Naive thymus-derived CD4-positive, alpha-beta T cell (primary cell): Measurements from ENCODE around the gene CELSR2. TPM values are rescaled to one million over a fixed set of nuclear protein-coding genes. Genes with fewer than 3 reads are reported as not detected.

ENCODE experiments used
- ATAC-seq: fragments of 150-1000 bp; cut with Tn5 transposase; 2 replicates; pipeline ENCODE4 v1.10.0; 2021; ENCODE audit warnings: mild to moderate bottlenecking, moderate library complexity
- CTCF ChIA-PET: fragments of 350-600 bp; sonication (Branson Sonifier 250); formaldehyde crosslinking; loops from one replicate; lab custom pipeline; 2021; ENCODE audit warnings: antibody characterized with exemption; lab: Charles Lee
- POLR2A ChIA-PET: fragments of 350-600 bp; sonication (Branson Sonifier 250); formaldehyde crosslinking; loops from one replicate; lab custom pipeline; 2021; ENCODE audit warnings: antibody characterized with exemption, inconsistent platforms; lab: Charles Lee
- DNase-seq, 9 donors: peaks; one replicate each; pipeline versions ENCODE4 v3.0.0 to v3.0.0-alpha.2; 2020 to 2022; ENCODE audit warnings: mixed read lengths in 1 of 9
- H3K27ac ChIP-seq: one replicate; pipeline ENCODE4 v1.7.0; 2013; ENCODE audit warnings: mild to moderate bottlenecking, low read depth, low read length, moderate library complexity
- H3K27me3 ChIP-seq, 2 donors: one replicate each; pipeline ENCODE4 v1.7.0; 2013; ENCODE audit warnings: low read length in 2 of 2, mild to moderate bottlenecking in 2 of 2, moderate library complexity in 2 of 2; ENCODE audit not compliant: control insufficient read depth in 2 of 2, insufficient read depth in 2 of 2
- H3K36me3 ChIP-seq, 3 experiments: 1 replicate in 2 of 3; 2 replicates in 1 of 3; pipeline ENCODE4 v1.7.0; 2013; ENCODE audit warnings: low read length in 3 of 3, mild to moderate bottlenecking in 3 of 3, moderate library complexity in 1 of 3; ENCODE audit not compliant: insufficient read depth in 3 of 3, control insufficient read depth in 2 of 3
- H3K4me1 ChIP-seq, 2 donors: one replicate each; pipeline ENCODE4 v1.7.0; 2013; ENCODE audit warnings: low read length in 2 of 2, mild to moderate bottlenecking in 2 of 2, moderate library complexity in 1 of 2; ENCODE audit not compliant: control insufficient read depth in 2 of 2, insufficient read depth in 2 of 2
- H3K4me3 ChIP-seq: 2 replicates; pipeline ENCODE4 v1.7.0; 2013; ENCODE audit warnings: mild to moderate bottlenecking, low read length
- H3K9me3 ChIP-seq, 3 experiments: 1 replicate in 2 of 3; 2 replicates in 1 of 3; pipeline ENCODE4 v1.7.0; 2013; ENCODE audit warnings: low read length in 3 of 3; ENCODE audit not compliant: control insufficient read depth in 2 of 3
- H3K27ac Mint-ChIP-seq, 9 donors: one replicate each; pipeline ENCODE4 v1.8.0; 2020 to 2022; ENCODE audit warnings: mixed read lengths in 9 of 9, mild to moderate bottlenecking in 8 of 9, moderate library complexity in 5 of 9, inconsistent platforms in 2 of 9
- H3K27me3 Mint-ChIP-seq, 5 donors: one replicate each; pipeline ENCODE4 v1.8.0; 2021 to 2022; ENCODE audit warnings: mixed read lengths in 5 of 5, mild to moderate bottlenecking in 1 of 5
- H3K36me3 Mint-ChIP-seq, 5 donors: one replicate each; pipeline ENCODE4 v1.8.0; 2020 to 2022; ENCODE audit warnings: mixed read lengths in 5 of 5, mild to moderate bottlenecking in 3 of 5, inconsistent platforms in 1 of 5
- H3K4me1 Mint-ChIP-seq, 7 donors: one replicate each; pipeline ENCODE4 v1.8.0; 2020 to 2022; ENCODE audit warnings: mixed read lengths in 7 of 7, mild to moderate bottlenecking in 3 of 7, inconsistent platforms in 1 of 7
- H3K4me3 Mint-ChIP-seq, 10 donors: one replicate each; pipeline ENCODE4 v1.8.0; 2020 to 2022; ENCODE audit warnings: mild to moderate bottlenecking in 10 of 10, mixed read lengths in 10 of 10, moderate library complexity in 6 of 10, inconsistent platforms in 2 of 10
- H3K9me3 Mint-ChIP-seq, 11 donors: one replicate each; pipeline ENCODE4 v1.8.0; 2020 to 2022; ENCODE audit warnings: mixed read lengths in 11 of 11, mild to moderate bottlenecking in 4 of 11, inconsistent platforms in 1 of 11, moderate library complexity in 1 of 11
- intact Hi-C, 2 donors: fragments of 100-400 bp; cut with micrococcal nuclease; formaldehyde crosslinking; loops; one replicate each; pipeline ENCODE4 v1.15.1; 2023
- polyA plus RNA-seq, 2 donors: library from polyadenylated mRNA; unstranded; fragments of 300-500 nt; fragmentation: Illumina TruSeq; gene quantifications; one replicate each; pipeline ENCODE4 v1.2.3, GENCODE V29; 2021
- total RNA-seq, 6 experiments: library from RNA in 5 of 6; stranded (reverse) in 5 of 6; gene quantifications; 1 replicate in 5 of 6; 2 replicates in 1 of 6; pipeline ENCODE4 v1.2.3 and lab custom pipeline; 2021 to 2026

The CELSR2 gene
- total and polyA plus RNA-seq, 7 experiments from 2014 or later: 0.17 to 6.4 (median 3.1) TPM

DNA sequence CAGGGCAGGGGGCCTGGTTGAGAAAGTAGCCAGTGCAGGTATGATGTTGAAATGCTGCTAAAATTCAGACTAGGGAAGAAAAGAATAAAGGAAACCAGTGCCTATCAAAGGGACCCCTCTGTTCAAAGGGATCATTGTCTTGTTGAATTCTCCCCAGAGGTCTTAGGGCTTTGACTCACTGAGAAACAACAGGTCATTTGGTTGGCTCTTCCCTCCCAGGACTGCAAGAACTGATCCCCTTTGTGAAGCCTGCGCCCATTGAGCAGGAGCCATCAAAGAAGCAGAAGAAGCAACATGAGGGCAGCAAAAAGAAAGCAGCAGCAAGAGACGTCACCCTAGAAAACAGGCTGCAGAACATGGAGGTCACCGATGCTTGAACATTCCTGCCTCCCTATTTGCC is 11.8 kb upstream of the CELSR2 start:
- H3K9me3 Mint-ChIP-seq: no peaks in the 10 kb centered on the region
- intact Hi-C loops: no loop called here
- H3K9me3 ChIP-seq: no peaks in the 10 kb centered on the region
- H3K4me1 ChIP-seq: peaks cover 5 to 12% of the 10 kb centered on the region in 2 donors
- no peak overlapping the region for H3K4me3 Mint-ChIP-seq
- ChIA-PET CTCF (no interaction called here), POLR2A (no interaction called here)
- H3K27ac ChIP-seq: no peak overlapping the region
- H3K4me3 ChIP-seq: no peak overlapping the region
- H3K27me3 Mint-ChIP-seq: peaks cover 0 to 12% (median 0%) of the 10 kb centered on the region in 5 donors
- H3K36me3 ChIP-seq: peaks cover 13 to 62% (median 22%) of the 10 kb centered on the region in 3 experiments
- peaks cover 3 to 22% (median 13%) of the 10 kb centered on the region in 5 donors for H3K36me3 Mint-ChIP-seq
- peak overlapping the region in 3 of 9 donors; percentile 28 to 78 (median 78) for H3K27ac Mint-ChIP-seq
- DNase-seq (no peak), ATAC-seq (no peak)
- no peaks in the 10 kb centered on the region for H3K27me3 ChIP-seq
- H3K4me1 Mint-ChIP-seq: peaks cover 12 to 25% (median 21%) of the 10 kb centered on the region in 7 donors

DNA sequence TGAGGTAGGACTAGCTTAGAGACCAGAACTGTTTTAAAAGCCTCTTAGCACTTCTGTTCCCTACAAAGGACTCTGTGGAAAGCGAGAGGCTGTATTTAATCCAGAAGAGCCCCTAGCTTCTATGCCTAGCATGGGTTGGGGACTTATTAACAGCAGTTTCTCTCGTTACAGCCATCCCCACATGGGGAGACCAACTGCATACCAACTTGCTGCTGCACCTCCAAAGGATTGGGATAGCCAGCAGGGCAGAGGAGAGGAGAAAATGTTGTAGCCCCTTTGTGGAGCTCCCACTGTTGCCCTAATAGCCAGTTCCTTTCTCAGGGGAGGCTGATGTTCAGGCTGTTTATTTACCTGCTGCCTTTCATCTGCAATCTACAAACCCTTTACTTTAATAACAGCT is 11.0 kb upstream of the CELSR2 start:
- Histone ChIP-seq H3K9me3 (no peaks in the 10 kb centered on the region), H3K4me3 (no peak overlapping the region), H3K4me1 (peaks cover 5 to 12% of the 10 kb centered on the region in 2 donors), H3K27ac (no peak overlapping the region), H3K27me3 (no peaks in the 10 kb centered on the region), H3K36me3 (peaks cover 12 to 55% (median 18%) of the 10 kb centered on the region in 3 experiments)
- H3K36me3 Mint-ChIP-seq: peaks cover 3 to 21% (median 12%) of the 10 kb centered on the region in 5 donors
- ATAC-seq (no peak), DNase-seq (no peak)
- H3K4me3 Mint-ChIP-seq: no peak overlapping the region
- H3K9me3 Mint-ChIP-seq: no peaks in the 10 kb centered on the region
- H3K4me1 Mint-ChIP-seq: peaks cover 16 to 31% (median 26%) of the 10 kb centered on the region in 7 donors
- intact Hi-C loops: no loop called here
- peaks cover 0 to 15% (median 0%) of the 10 kb centered on the region in 5 donors for H3K27me3 Mint-ChIP-seq
- peak overlapping the region in 1 of 9 donors; percentile 90 for H3K27ac Mint-ChIP-seq
- POLR2A ChIA-PET: interaction anchor here (0.9 kb wide), 1 partner anchor 25 kb away, joined by 3 read pairs; the partner anchor contains the start of gene SARS1
- CTCF ChIA-PET: no interaction called here

DNA sequence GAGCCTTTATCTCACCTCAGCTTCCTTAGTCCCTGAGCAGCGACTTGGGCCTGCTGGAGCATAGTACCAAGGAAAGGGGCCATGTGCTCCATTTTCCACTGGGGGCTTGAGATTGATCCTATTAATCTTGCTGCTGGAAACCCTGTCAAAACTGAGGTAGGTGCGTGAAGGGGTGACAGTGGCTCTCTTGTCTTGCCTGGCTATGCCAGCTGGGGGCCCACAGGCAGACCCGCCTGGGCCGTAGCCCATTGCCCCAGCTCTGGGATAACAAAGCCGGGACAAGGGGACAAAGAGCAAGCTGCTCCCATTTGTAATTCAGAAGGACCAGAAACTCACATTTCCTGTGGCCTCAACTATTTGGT is 10.3 kb upstream of the CELSR2 start:
- POLR2A ChIA-PET: interaction anchor here (0.9 kb wide), 1 partner anchor 26 kb away, joined by 3 read pairs; the partner anchor contains the start of gene SARS1
- Histone ChIP-seq H3K9me3 (no peaks in the 10 kb centered on the region), H3K27me3 (no peaks in the 10 kb centered on the region), H3K27ac (no peak overlapping the region), H3K4me3 (no peak overlapping the region), H3K4me1 (peaks cover 5 to 12% of the 10 kb centered on the region in 2 donors), H3K36me3 (peaks cover 12 to 55% (median 18%) of the 10 kb centered on the region in 3 experiments)
- CTCF ChIA-PET: interaction anchor here (0.6 to 1.2 kb wide), 3 partner anchors 13 to 161 kb away, joined by 3 to 4 read pairs (median 3); no protein-coding TSS in a partner anchor
- intact Hi-C loops: loop anchor here in 1 of 2 donors (1.0 kb wide), 1 partner anchor 294 kb away; no protein-coding TSS in a partner anchor
- peaks cover 3 to 21% (median 12%) of the 10 kb centered on the region in 5 donors for H3K36me3 Mint-ChIP-seq
- peaks cover 16 to 32% (median 26%) of the 10 kb centered on the region in 7 donors for H3K4me1 Mint-ChIP-seq
- peak overlapping the region in 6 of 9 donors; percentile 3 to 90 (median 36) for H3K27ac Mint-ChIP-seq
- peaks cover 0 to 15% (median under 1%) of the 10 kb centered on the region in 5 donors for H3K27me3 Mint-ChIP-seq
- ATAC-seq (no peak), DNase-seq (no peak)
- H3K4me3 Mint-ChIP-seq: no peak overlapping the region
- H3K9me3 Mint-ChIP-seq: no peaks in the 10 kb centered on the region

DNA sequence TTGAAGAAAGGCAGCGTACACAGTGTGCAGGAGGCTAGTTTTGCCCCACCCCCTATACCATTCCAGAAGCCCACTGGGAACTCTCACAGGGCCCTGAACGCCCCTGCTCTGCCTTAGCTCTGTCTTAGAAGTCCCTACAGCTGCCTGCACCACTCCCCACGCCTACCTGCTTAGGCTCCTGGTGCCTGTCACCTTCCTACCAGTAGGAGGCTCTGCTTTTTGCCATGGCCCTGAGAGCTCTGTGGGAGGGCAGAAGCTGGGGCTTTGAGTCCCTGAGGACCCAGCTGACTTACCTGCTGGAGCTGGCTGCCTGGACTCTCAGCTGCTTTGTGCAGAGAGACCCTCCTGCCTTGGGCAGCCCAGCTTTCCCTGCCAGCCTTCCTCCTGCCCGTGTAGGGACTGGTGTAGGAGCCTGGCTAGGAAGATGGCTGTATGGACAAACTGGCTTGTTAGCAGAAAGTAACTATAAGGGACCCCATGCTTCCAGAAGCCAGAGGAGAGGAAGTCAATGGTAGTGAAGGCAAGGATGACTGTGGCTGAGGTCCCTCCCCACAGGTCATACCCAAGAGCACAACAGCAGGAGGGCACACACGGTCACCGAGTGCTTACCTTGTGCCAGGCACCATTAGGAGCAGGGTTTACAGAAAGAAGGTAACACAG is 9.8 kb upstream of the CELSR2 start:
- H3K9me3 Mint-ChIP-seq: peaks cover 0 to 1% (median 0%) of the 10 kb centered on the region in 11 donors
- peaks cover 12 to 50% (median 18%) of the 10 kb centered on the region in 3 experiments for H3K36me3 ChIP-seq
- intact Hi-C loops: loop anchor here (1.0 kb wide), 2 partner anchors 10 to 294 kb away; partner anchors contain the start of gene CELSR2 (in 1 of the 2)
- DNase-seq (peak in 3 of 9 donors; percentile 17 to 32 (median 23)), ATAC-seq (peak; percentile 76)
- no peaks in the 10 kb centered on the region for H3K27me3 ChIP-seq
- no peaks in the 10 kb centered on the region for H3K9me3 ChIP-seq
- H3K36me3 Mint-ChIP-seq: peaks cover 3 to 21% (median 12%) of the 10 kb centered on the region in 5 donors
- peaks cover 5 to 12% of the 10 kb centered on the region in 2 donors for H3K4me1 ChIP-seq
- H3K27ac ChIP-seq: no peak overlapping the region
- ChIA-PET POLR2A (interaction anchor here (1.1 kb wide), 1 partner anchor 14 kb away, joined by 3 read pairs; no protein-coding TSS in a partner anchor), CTCF (interaction anchor here (0.6 to 1.2 kb wide), 3 partner anchors 13 to 161 kb away, joined by 3 to 4 read pairs (median 3); no protein-coding TSS in a partner anchor)
- peaks cover 16 to 32% (median 23%) of the 10 kb centered on the region in 7 donors for H3K4me1 Mint-ChIP-seq
- H3K4me3 ChIP-seq: no peak overlapping the region
- H3K4me3 Mint-ChIP-seq: no peak overlapping the region
- H3K27ac Mint-ChIP-seq: peak overlapping the region in 7 of 9 donors; percentile 29 to 82 (median 69)
- peaks cover 0 to 15% (median 6%) of the 10 kb centered on the region in 5 donors for H3K27me3 Mint-ChIP-seq

DNA sequence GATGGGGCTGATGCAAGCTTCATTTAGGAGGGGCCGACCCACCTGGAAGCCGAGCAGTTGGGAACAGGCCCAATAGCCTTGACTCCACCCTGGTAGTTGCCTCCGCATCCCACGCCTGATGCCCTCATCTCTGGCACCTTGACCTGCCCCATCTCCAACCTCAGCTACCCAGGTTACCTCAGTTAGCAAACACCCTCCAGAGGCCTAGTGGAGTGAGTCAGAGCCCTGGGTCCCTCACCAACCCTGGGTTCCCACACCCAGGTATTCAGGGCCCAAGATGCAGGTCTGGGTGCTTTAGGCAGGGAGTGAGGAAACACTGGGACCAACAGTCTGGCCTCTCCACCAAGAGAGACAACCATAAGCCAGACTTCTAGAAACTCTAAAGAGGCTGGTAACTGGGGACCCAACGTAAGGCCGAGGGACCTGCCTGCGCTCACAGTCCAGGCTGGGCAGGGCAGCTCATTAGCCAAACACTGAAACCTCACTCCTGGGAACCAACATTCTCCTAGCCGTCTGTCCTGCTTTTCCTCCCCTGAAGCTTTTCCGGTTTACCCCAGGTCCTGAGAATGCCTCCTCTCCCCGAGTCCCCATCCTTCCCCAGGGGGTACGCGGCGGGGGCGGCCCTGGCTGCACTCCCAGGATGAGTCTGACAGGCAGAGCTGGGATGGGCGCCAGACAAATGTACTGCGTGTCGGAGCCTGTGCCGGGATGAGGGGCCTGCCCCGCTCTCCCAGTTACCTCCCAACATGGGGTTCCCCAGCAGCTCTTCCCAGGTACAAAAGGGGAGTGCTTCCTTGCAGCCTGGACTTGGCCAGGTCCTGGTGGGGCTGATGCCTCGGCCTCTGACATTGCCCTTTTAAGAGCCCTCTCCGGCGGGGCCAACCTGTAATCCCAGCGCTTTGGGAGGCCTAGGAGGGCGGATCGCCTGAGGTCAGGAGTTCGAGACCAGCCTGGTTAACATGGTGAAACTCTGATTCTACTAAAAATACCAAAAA is 8.9 kb upstream of the CELSR2 start:
- Mint-ChIP-seq H3K4me3 (peak overlapping the region in 2 of 10 donors; percentile 25 to 29), H3K36me3 (peaks cover 3 to 14% (median 10%) of the 10 kb centered on the region in 5 donors), H3K9me3 (peaks cover 0 to 1% (median 0%) of the 10 kb centered on the region in 11 donors), H3K27ac (peak overlapping the region in 7 of 9 donors; percentile 48 to 75 (median 71)), H3K27me3 (peaks cover 0 to 17% (median 8%) of the 10 kb centered on the region in 5 donors), H3K4me1 (peaks cover 10 to 27% (median 17%) of the 10 kb centered on the region in 7 donors)
- Histone ChIP-seq H3K27ac (no peak overlapping the region), H3K27me3 (no peaks in the 10 kb centered on the region), H3K4me1 (peaks cover 5 to 12% of the 10 kb centered on the region in 2 donors), H3K36me3 (peaks cover 7 to 41% (median 13%) of the 10 kb centered on the region in 3 experiments), H3K9me3 (no peaks in the 10 kb centered on the region), H3K4me3 (no peak overlapping the region)
- DNase-seq (no peak), ATAC-seq (no peak)
- CTCF ChIA-PET: interaction anchor here (1.2 kb wide), 1 partner anchor 160 kb away, joined by 3 read pairs; no protein-coding TSS in a partner anchor
- POLR2A ChIA-PET: interaction anchor here (1.0 to 1.1 kb wide), 2 partner anchors 10 to 13 kb away, joined by 3 read pairs; no protein-coding TSS in a partner anchor
- intact Hi-C loops: loop anchor here (1.0 kb wide), 1 partner anchor 9 kb away; the partner anchor contains the start of gene CELSR2 (in 2 of the 2)
